HEK293 (cell line): ENCODE data around the gene ZG16.
A peak's percentile ranks its signal among the peaks of the same experiment; 100 is the strongest.

Experiments
- CTCF ChIA-PET: fragments of 350-600 bp; formaldehyde crosslinking; extraction: SDS; loops from one replicate; lab custom pipeline; 2021; ENCODE audit warnings: antibody characterized with exemption; lab: Yijun Ruan, JAX
- POLR2A ChIA-PET: fragments of 300-600 bp; formaldehyde crosslinking; extraction: SDS; loops from one replicate; lab custom pipeline; 2020; ENCODE audit warnings: antibody characterized with exemption, inconsistent platforms; lab: Yijun Ruan, JAX
- H3K27ac ChIP-seq: fragments of 200-500 bp; sonication (Bioruptor generic); 2 replicates; pipeline ENCODE4 v1.5.1; 2014; ENCODE audit warnings: low read depth, low read length, control low read depth, inconsistent platforms; ENCODE audit errors: extremely low read depth
- H3K36me3 ChIP-seq, 2 experiments: fragments of 200-500 bp in 1 of 2; sonication (Bioruptor generic) in 1 of 2; 1 replicate in 1 of 2; 2 replicates in 1 of 2; pipeline ENCODE4 v1.5.1; 2014 to 2017; ENCODE audit warnings: inconsistent platforms in 2 of 2, low read length in 2 of 2; ENCODE audit not compliant: control insufficient read depth in 2 of 2, insufficient read depth in 1 of 2
- H3K4me1 ChIP-seq: fragments of 200-500 bp; sonication (Bioruptor generic); 2 replicates; pipeline ENCODE4 v1.5.1; 2014; ENCODE audit warnings: mild to moderate bottlenecking, low read length, inconsistent platforms; ENCODE audit not compliant: control insufficient read depth, insufficient read depth
- H3K4me3 ChIP-seq: 2 replicates; pipeline ENCODE4 v1.5.1; 2011; ENCODE audit warnings: low read depth, mild to moderate bottlenecking, control low read depth, low read length, moderate library complexity
- H3K9me3 ChIP-seq: fragments of 200-500 bp; sonication (Bioruptor generic); 2 replicates; pipeline ENCODE4 v1.5.1; 2014; ENCODE audit warnings: low read depth, low read length, inconsistent platforms; ENCODE audit not compliant: control insufficient read depth, insufficient read depth
- CTCF ChIP-seq: fragments of 450-650 bp; formaldehyde crosslinking; IDR thresholded peaks from 2 replicates; pipeline ENCODE4 v1.5.1; 2016; ENCODE audit warnings: missing biosample characterization, missing genetic modification characterization
- HOXA7 ChIP-seq: sonication (generic); formaldehyde crosslinking; IDR thresholded peaks from 2 replicates; pipeline ENCODE4 v1.8.1; 2022; ENCODE audit warnings: missing genetic modification reagents, borderline replicate concordance
- KLF1 ChIP-seq: fragments of 450-650 bp; formaldehyde crosslinking; IDR thresholded peaks from 2 replicates; pipeline ENCODE4 v1.5.1; 2016; ENCODE audit warnings: missing biosample characterization, missing genetic modification characterization
- ZFP41 ChIP-seq: fragments of 450-650 bp; formaldehyde crosslinking; IDR thresholded peaks from 2 replicates; pipeline ENCODE4 v1.5.1; 2016; ENCODE audit warnings: missing biosample characterization, missing genetic modification characterization, borderline replicate concordance
- ZNF114 ChIP-seq: fragments of 450-650 bp; formaldehyde crosslinking; IDR thresholded peaks from 2 replicates; pipeline ENCODE4 v1.5.0; 2017; ENCODE audit warnings: missing biosample characterization, missing genetic modification characterization
- ZNF121 ChIP-seq: fragments of 450-650 bp; formaldehyde crosslinking; IDR thresholded peaks from 2 replicates; pipeline ENCODE4 v1.5.1; 2016; ENCODE audit warnings: missing biosample characterization, missing genetic modification characterization
- ZNF184 ChIP-seq: fragments of 450-650 bp; IDR thresholded peaks from 2 replicates; pipeline ENCODE4 v1.5.1; 2018; ENCODE audit warnings: missing biosample characterization, mild to moderate bottlenecking, missing genetic modification characterization
- ZNF23 ChIP-seq: fragments of 450-650 bp; formaldehyde crosslinking; IDR thresholded peaks from 2 replicates; pipeline ENCODE4 v1.5.1; 2016; ENCODE audit warnings: missing biosample characterization, missing genetic modification characterization, borderline replicate concordance
- ZNF341 ChIP-seq: fragments of 450-650 bp; formaldehyde crosslinking; IDR thresholded peaks from 2 replicates; pipeline ENCODE4; 2016; ENCODE audit warnings: low read depth, missing biosample characterization, missing genetic modification characterization
- ZNF501 ChIP-seq: fragments of 450-650 bp; formaldehyde crosslinking; IDR thresholded peaks from 2 replicates; pipeline ENCODE4 v1.5.1; 2016; ENCODE audit warnings: missing biosample characterization, missing genetic modification characterization
- ZNF585B ChIP-seq: fragments of 450-650 bp; formaldehyde crosslinking; IDR thresholded peaks from 2 replicates; pipeline ENCODE4 v1.5.1; 2016; ENCODE audit warnings: missing biosample characterization, missing genetic modification characterization
- ZNF654 ChIP-seq: fragments of 450-650 bp; formaldehyde crosslinking; IDR thresholded peaks from 2 replicates; pipeline ENCODE4 v1.5.1; 2016; ENCODE audit warnings: low read depth, missing biosample characterization, missing genetic modification characterization
- ZNF658 ChIP-seq: fragments of 450-650 bp; formaldehyde crosslinking; IDR thresholded peaks from 2 replicates; pipeline ENCODE4; 2016; ENCODE audit warnings: missing biosample characterization, missing genetic modification characterization
- ZNF670 ChIP-seq: fragments of 450-650 bp; formaldehyde crosslinking; IDR thresholded peaks from 2 replicates; pipeline ENCODE4 v1.5.1; 2016; ENCODE audit warnings: missing biosample characterization, missing genetic modification characterization, low read depth
- ZNF777 ChIP-seq: fragments of 450-650 bp; formaldehyde crosslinking; IDR thresholded peaks from 2 replicates; pipeline ENCODE4 v1.5.1; 2017; ENCODE audit warnings: missing biosample characterization, missing genetic modification characterization, borderline replicate concordance
- ZNF830 ChIP-seq: fragments of 450-650 bp; IDR thresholded peaks from 2 replicates; pipeline ENCODE4 v1.5.0; 2018; ENCODE audit warnings: missing biosample characterization, missing genetic modification characterization, low read depth, mild to moderate bottlenecking, moderate library complexity
- ZSCAN18 ChIP-seq: fragments of 450-650 bp; formaldehyde crosslinking; IDR thresholded peaks from 2 replicates; pipeline ENCODE4 v1.5.1; 2016; ENCODE audit warnings: missing biosample characterization, missing genetic modification characterization
- ZSCAN30 ChIP-seq: fragments of 450-650 bp; IDR thresholded peaks from 2 replicates; pipeline ENCODE4 v1.5.1; 2018; ENCODE audit warnings: missing biosample characterization, mild to moderate bottlenecking, missing genetic modification characterization, moderate library complexity

ZG16 gene

GRCh38 chr16:29736112-29736511 is 41.9 kb upstream of the ZG16 start:
- Histone ChIP-seq H3K4me1 (no peaks in the 10 kb centered on the region), H3K9me3 (no peaks in the 10 kb centered on the region), H3K36me3 (no peaks in the 10 kb centered on the region), H3K27ac (no peak overlapping the region), H3K4me3 (no peak overlapping the region)
- POLR2A ChIA-PET: interaction anchor here (1.5 kb wide), 1 partner anchor 54 kb away, joined by 4 read pairs; the partner anchor contains the start of gene KIF22
- CTCF ChIA-PET: interaction anchor here (0.7 kb wide), 1 partner anchor 54 kb away, joined by 3 read pairs; no protein-coding TSS in a partner anchor
- TF ChIP-seq ZNF121 (peak; percentile 50; the same call in 1 of the 2 replicates), ZNF777 (tag by site-specific recombination) (no peak), ZNF184 (tag by site-specific recombination) (no peak), ZNF830 (tag by site-specific recombination) (no peak), HOXA7 (no peak), CTCF (peak; percentile 49; the same call in 1 of the 2 replicates)

GRCh38 chr16:29736764-29737163 is 41.3 kb upstream of the ZG16 start:
- POLR2A ChIA-PET: no interaction called here
- Histone ChIP-seq H3K27ac (no peak overlapping the region), H3K9me3 (no peaks in the 10 kb centered on the region), H3K36me3 (no peaks in the 10 kb centered on the region), H3K4me1 (no peaks in the 10 kb centered on the region), H3K4me3 (no peak overlapping the region)
- CTCF ChIA-PET: interaction anchor here (0.7 kb wide), 1 partner anchor 53 kb away, joined by 3 read pairs; no protein-coding TSS in a partner anchor
- TF ChIP-seq ZSCAN30 (no peak), ZNF23 (tag by site-specific recombination) (no peak), ZNF585B (tag by site-specific recombination) (no peak), ZNF670 (tag by site-specific recombination) (no peak), ZNF501 (tag by site-specific recombination) (no peak), ZNF658 (no peak), KLF1 (no peak)

DNA sequence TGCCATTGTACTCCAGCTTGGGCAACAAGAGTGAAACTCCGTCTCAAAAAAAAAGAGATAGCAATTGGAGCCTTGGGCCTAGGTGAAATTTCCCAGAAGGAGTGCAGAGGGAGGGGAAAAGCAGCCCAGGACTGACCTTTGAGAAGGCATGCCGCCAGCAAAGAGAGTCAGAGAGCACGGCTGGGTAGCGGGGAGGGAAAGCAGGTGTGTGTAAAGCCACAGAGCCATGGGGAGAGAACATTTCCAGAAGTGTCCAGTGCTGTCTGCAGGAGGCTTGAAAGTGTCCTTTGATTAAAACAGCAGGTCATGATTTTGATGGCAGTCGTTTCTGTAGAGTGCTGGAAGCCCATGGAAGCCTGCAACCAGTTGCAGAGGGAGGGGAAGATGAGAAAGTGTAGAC is 40.3 kb upstream of the ZG16 start:
- CTCF ChIA-PET: interaction anchor here (0.7 kb wide), 1 partner anchor 14 kb away, joined by 4 read pairs; no protein-coding TSS in a partner anchor

More for the DNA sequence above, 40.3 kb upstream of the ZG16 start:
- H3K4me1 ChIP-seq: no peaks in the 10 kb centered on the region
- no peaks in the 10 kb centered on the region for H3K9me3 ChIP-seq
- POLR2A ChIA-PET: no interaction called here
- no peak for TF ChIP-seq ZNF654 (tag by site-specific recombination)
- TF ChIP-seq ZFP41 (tag by site-specific recombination): no peak
- TF ChIP-seq ZNF121: no peak
- TF ChIP-seq ZNF114 (tag by site-specific recombination): no peak
- no peak for TF ChIP-seq ZSCAN18 (tag by site-specific recombination)
- TF ChIP-seq ZNF341: 0 out of 2 replicates have a peak, but pooled peaks have one; percentile 10
- no peaks in the 10 kb centered on the region for H3K36me3 ChIP-seq
- no peak overlapping the region for H3K4me3 ChIP-seq
- no peak overlapping the region for H3K27ac ChIP-seq
